C4-2B (cell line): ENCODE results near the gene TSHR.

Source experiments
- ZFX ChIP-seq: fragments of 450-650 bp; IDR thresholded peaks from 2 replicates; pipeline ENCODE4 v1.6.1; 2017
- TF ChIP-seq, protein P1 (sequence below): fragments of 450-650 bp; conservative IDR thresholded peaks from 2 replicates; pipeline ENCODE4 v1.5.1; 2017; ENCODE audit warnings: mild to moderate bottlenecking

GRCh38 chr14:81113176-81113575 is 157.8 kb downstream of the TSHR start:
- TF ChIP-seq, protein P1, sequence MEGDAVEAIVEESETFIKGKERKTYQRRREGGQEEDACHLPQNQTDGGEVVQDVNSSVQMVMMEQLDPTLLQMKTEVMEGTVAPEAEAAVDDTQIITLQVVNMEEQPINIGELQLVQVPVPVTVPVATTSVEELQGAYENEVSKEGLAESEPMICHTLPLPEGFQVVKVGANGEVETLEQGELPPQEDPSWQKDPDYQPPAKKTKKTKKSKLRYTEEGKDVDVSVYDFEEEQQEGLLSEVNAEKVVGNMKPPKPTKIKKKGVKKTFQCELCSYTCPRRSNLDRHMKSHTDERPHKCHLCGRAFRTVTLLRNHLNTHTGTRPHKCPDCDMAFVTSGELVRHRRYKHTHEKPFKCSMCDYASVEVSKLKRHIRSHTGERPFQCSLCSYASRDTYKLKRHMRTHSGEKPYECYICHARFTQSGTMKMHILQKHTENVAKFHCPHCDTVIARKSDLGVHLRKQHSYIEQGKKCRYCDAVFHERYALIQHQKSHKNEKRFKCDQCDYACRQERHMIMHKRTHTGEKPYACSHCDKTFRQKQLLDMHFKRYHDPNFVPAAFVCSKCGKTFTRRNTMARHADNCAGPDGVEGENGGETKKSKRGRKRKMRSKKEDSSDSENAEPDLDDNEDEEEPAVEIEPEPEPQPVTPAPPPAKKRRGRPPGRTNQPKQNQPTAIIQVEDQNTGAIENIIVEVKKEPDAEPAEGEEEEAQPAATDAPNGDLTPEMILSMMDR, result no peak
- no peak for TF ChIP-seq ZFX
